Astrocyte (in vitro differentiated cells and primary cell): ENCODE results near the gene CLCN1.

ENCODE experiments used
- EZH2 ChIP-seq: IDR thresholded peaks from 2 replicates; pipeline ENCODE4 v1.6.1; 2012; ENCODE audit warnings: mild to moderate bottlenecking, low read length, inconsistent platforms; ENCODE audit not compliant: insufficient read depth
- TF ChIP-seq, protein P1 (sequence below): IDR thresholded peaks from 2 replicates; pipeline ENCODE4 v1.5.1; 2011; ENCODE audit warnings: low read depth, mild to moderate bottlenecking, inconsistent platforms, low read length, moderate library complexity; ENCODE audit not compliant: insufficient read depth

DNA sequence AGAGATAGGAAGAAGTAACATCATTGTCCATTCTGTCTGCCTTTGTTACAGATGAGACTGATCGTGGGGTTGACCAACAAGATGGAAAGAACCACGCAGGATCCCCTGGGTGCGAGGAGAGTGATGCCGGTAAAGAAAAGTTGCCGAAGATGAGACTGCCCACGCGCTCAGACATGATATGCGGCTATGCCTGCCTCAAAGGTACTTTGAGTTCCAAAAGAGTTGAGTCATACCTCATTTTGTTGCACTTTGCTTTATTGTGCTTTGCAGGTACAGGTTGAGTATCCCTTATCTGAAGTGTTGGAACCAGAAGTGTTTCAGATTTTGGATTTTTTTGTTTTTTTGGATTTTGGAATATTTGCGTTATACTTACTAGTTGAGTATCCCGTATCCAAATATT lies 12.2 kb upstream of the CLCN1 start:
- TF ChIP-seq, protein P1, sequence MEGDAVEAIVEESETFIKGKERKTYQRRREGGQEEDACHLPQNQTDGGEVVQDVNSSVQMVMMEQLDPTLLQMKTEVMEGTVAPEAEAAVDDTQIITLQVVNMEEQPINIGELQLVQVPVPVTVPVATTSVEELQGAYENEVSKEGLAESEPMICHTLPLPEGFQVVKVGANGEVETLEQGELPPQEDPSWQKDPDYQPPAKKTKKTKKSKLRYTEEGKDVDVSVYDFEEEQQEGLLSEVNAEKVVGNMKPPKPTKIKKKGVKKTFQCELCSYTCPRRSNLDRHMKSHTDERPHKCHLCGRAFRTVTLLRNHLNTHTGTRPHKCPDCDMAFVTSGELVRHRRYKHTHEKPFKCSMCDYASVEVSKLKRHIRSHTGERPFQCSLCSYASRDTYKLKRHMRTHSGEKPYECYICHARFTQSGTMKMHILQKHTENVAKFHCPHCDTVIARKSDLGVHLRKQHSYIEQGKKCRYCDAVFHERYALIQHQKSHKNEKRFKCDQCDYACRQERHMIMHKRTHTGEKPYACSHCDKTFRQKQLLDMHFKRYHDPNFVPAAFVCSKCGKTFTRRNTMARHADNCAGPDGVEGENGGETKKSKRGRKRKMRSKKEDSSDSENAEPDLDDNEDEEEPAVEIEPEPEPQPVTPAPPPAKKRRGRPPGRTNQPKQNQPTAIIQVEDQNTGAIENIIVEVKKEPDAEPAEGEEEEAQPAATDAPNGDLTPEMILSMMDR = no peak
- TF ChIP-seq EZH2 = no peak
